ENCODE results near the gene SMAD2. TPM values are rescaled to one million over a fixed set of nuclear protein-coding genes. Genes with fewer than 3 reads are reported as not detected.

The SMAD2 gene
- total RNA-seq, 1 donor from 2014 or later: 188 TPM

- intact Hi-C loops (cut with micrococcal nuclease): loop anchor here (5.0 kb wide), 1 partner anchor 42 kb away; no protein-coding TSS in a partner anchor
Observed at GRCh38 chr18:47899107-47899840, 31.2 kb downstream of the SMAD2 start.

- intact Hi-C loops (cut with micrococcal nuclease): loop anchor here (5.0 kb wide), 1 partner anchor 41 kb away; no protein-coding TSS in a partner anchor
Observed at GRCh38 chr18:47898696-47899095, 31.8 kb downstream of the SMAD2 start.

- intact Hi-C loops (cut with micrococcal nuclease): loop anchor here (5.0 kb wide), 1 partner anchor 41 kb away; no protein-coding TSS in a partner anchor
Observed at GRCh38 chr18:47898055-47898454, 32.4 kb downstream of the SMAD2 start.

GRCh38 chr18:47895565-47896250 lies 34.8 kb downstream of the SMAD2 start:
- intact Hi-C loops (cut with micrococcal nuclease): loop anchor here (5.0 kb wide), 1 partner anchor 38 kb away; no protein-coding TSS in a partner anchor

GRCh38 chr18:47893939-47894699 lies 36.3 kb downstream of the SMAD2 start:
- intact Hi-C loops (cut with micrococcal nuclease): no loop called here

- intact Hi-C loops (cut with micrococcal nuclease): no loop called here
Observed at GRCh38 chr18:47893047-47893446, 37.4 kb downstream of the SMAD2 start.

GRCh38 chr18:47888156-47888555 lies 42.3 kb downstream of the SMAD2 start:
- intact Hi-C loops (cut with micrococcal nuclease): loop anchor here (5.0 kb wide), 1 partner anchor 134 kb away; no protein-coding TSS in a partner anchor

GRCh38 chr18:47887227-47887626 lies 43.2 kb downstream of the SMAD2 start:
- intact Hi-C loops (cut with micrococcal nuclease): loop anchor here (5.0 kb wide), 1 partner anchor 135 kb away; no protein-coding TSS in a partner anchor

GRCh38 chr18:47883771-47884413 lies 46.6 kb downstream of the SMAD2 start:
- intact Hi-C loops (cut with micrococcal nuclease): no loop called here

GRCh38 chr18:47882641-47883040 lies 47.8 kb downstream of the SMAD2 start:
- intact Hi-C loops (cut with micrococcal nuclease): no loop called here

- intact Hi-C loops (cut with micrococcal nuclease): no loop called here
Observed at GRCh38 chr18:47881752-47882455, 48.6 kb downstream of the SMAD2 start.

GRCh38 chr18:47881042-47881441 lies 49.4 kb downstream of the SMAD2 start:
- intact Hi-C loops (cut with micrococcal nuclease): no loop called here

- intact Hi-C loops (cut with micrococcal nuclease): no loop called here
Observed at GRCh38 chr18:47877892-47878291, 52.6 kb downstream of the SMAD2 start.

GRCh38 chr18:47876813-47877212 lies 53.6 kb downstream of the SMAD2 start:
- intact Hi-C loops (cut with micrococcal nuclease): no loop called here

GRCh38 chr18:47873625-47874024 lies 56.8 kb downstream of the SMAD2 start:
- intact Hi-C loops (cut with micrococcal nuclease): loop anchor here (5.0 kb wide), 1 partner anchor 54 kb away; no protein-coding TSS in a partner anchor

GRCh38 chr18:47872426-47872825 lies 58.0 kb downstream of the SMAD2 start:
- intact Hi-C loops (cut with micrococcal nuclease): loop anchor here (5.0 kb wide), 1 partner anchor 55 kb away; no protein-coding TSS in a partner anchor

GRCh38 chr18:47871288-47871687 lies 59.2 kb downstream of the SMAD2 start:
- intact Hi-C loops (cut with micrococcal nuclease): loop anchor here (5.0 kb wide), 1 partner anchor 56 kb away; no protein-coding TSS in a partner anchor

GRCh38 chr18:47870605-47871004 lies 59.9 kb downstream of the SMAD2 start:
- intact Hi-C loops (cut with micrococcal nuclease): loop anchor here (5.0 kb wide), 1 partner anchor 57 kb away; no protein-coding TSS in a partner anchor

- intact Hi-C loops (cut with micrococcal nuclease): no loop called here
Observed at GRCh38 chr18:47868744-47869143, 61.7 kb downstream of the SMAD2 start.

GRCh38 chr18:47865183-47865582 lies 65.3 kb downstream of the SMAD2 start:
- intact Hi-C loops (cut with micrococcal nuclease): no loop called here

Measured in T-helper 2 cell treated with Interferon-gamma antibody and Interleukin-4, amounts not matched to agents 100 ng/mL and 5 ng/mL, for 36 hours (primary cell).